Colonic mucosa (tissue), 4 donors: ENCODE results near the gene TIMM17B. TPM values are rescaled to one million over a fixed set of nuclear protein-coding genes. Genes with fewer than 3 reads are reported as not detected.

Experiments used
- DNase-seq: peaks from one replicate; pipeline ENCODE4 v3.0.0-alpha.2; 2020
- H3K27ac ChIP-seq: fragments of 200-600 bp; one replicate; pipeline ENCODE4 v1.8.0; 2021
- H3K27me3 ChIP-seq: fragments of 200-600 bp; one replicate; pipeline ENCODE4 v1.8.0; 2021
- H3K36me3 ChIP-seq: fragments of 200-600 bp; one replicate; pipeline ENCODE4 v1.8.0; 2021
- H3K4me1 ChIP-seq: fragments of 200-600 bp; one replicate; pipeline ENCODE4 v1.8.0; 2021; ENCODE audit warnings: mild to moderate bottlenecking
- H3K4me3 ChIP-seq: fragments of 200-600 bp; one replicate; pipeline ENCODE4 v1.8.0; 2021
- H3K9ac ChIP-seq, 2 donors: one replicate each; pipeline ENCODE4 v1.7.0; 2013; ENCODE audit warnings: control low read depth in 2 of 2, low read depth in 2 of 2, low read length in 2 of 2
- H3K9me3 ChIP-seq: fragments of 200-600 bp; one replicate; pipeline ENCODE4 v1.8.0; 2021
- CTCF ChIP-seq: fragments of 200-600 bp; IDR thresholded peaks from one replicate; pipeline ENCODE4 v1.8.0; 2022; ENCODE audit warnings: antibody characterized with exemption, mild to moderate bottlenecking
- intact Hi-C: fragments of 100-400 bp; cut with DNase I; formaldehyde crosslinking; loops from one replicate; pipeline ENCODE4 v1.14.1; 2022
- total RNA-seq, 2 donors: library from RNA; stranded (reverse); fragmentation: NEBNext Ultra II Directional in 1 of 2; extraction: Animal tissue kit (Norgen Biotek cat#: 25700) in 1 of 2; gene quantifications; one replicate each; pipeline ENCODE4 v1.2.1, GENCODE V29; 2021
- donor health status: healthy.
- donor health status: DM: no; HTN: no; CAD: no.
- donor health status: DM: no; HTN: no; CAD: no.

TIMM17B gene
- total RNA-seq, 2 donors from 2014 or later = 48.8 to 91.0 TPM

- Histone ChIP-seq H3K27me3 (no peaks in the 10 kb centered on the region), H3K9me3 (no peaks in the 10 kb centered on the region), H3K36me3 (no peaks in the 10 kb centered on the region), H3K9ac (no peak overlapping the region), H3K4me3 (no peak overlapping the region), H3K4me1 (no peaks in the 10 kb centered on the region), H3K27ac (no peak overlapping the region)
- intact Hi-C loops = no loop called here
- no peak for TF ChIP-seq CTCF
- no peak for DNase-seq
Observed at GRCh38 chrX:48934581-48935300, 37.2 kb upstream of the TIMM17B start.

GRCh38 chrX:48933757-48934156 lies 36.2 kb upstream of the TIMM17B start:
- Histone ChIP-seq H3K27ac (no peak overlapping the region), H3K9ac (no peak overlapping the region), H3K4me3 (no peak overlapping the region), H3K27me3 (no peaks in the 10 kb centered on the region), H3K9me3 (no peaks in the 10 kb centered on the region), H3K4me1 (no peaks in the 10 kb centered on the region), H3K36me3 (no peaks in the 10 kb centered on the region)
- no peak for DNase-seq
- intact Hi-C loops = no loop called here
- TF ChIP-seq CTCF = no peak

GRCh38 chrX:48927736-48928382 lies 30.3 kb upstream of the TIMM17B start:
- no peak for TF ChIP-seq CTCF
- Histone ChIP-seq H3K36me3 (no peaks in the 10 kb centered on the region), H3K9ac (no peak overlapping the region), H3K27me3 (no peaks in the 10 kb centered on the region), H3K27ac (no peak overlapping the region), H3K9me3 (no peaks in the 10 kb centered on the region), H3K4me1 (no peaks in the 10 kb centered on the region), H3K4me3 (no peak overlapping the region)
- DNase-seq = no peak
- intact Hi-C loops = no loop called here

- Histone ChIP-seq H3K27me3 (no peaks in the 10 kb centered on the region), H3K36me3 (no peaks in the 10 kb centered on the region), H3K4me1 (no peaks in the 10 kb centered on the region), H3K4me3 (no peak overlapping the region), H3K9me3 (no peaks in the 10 kb centered on the region), H3K9ac (no peak overlapping the region), H3K27ac (no peak overlapping the region)
- no peak for TF ChIP-seq CTCF
- no peak for DNase-seq
- intact Hi-C loops = no loop called here
Observed at GRCh38 chrX:48927123-48927522, 29.6 kb upstream of the TIMM17B start.

- no peak for DNase-seq
- Histone ChIP-seq H3K36me3 (no peaks in the 10 kb centered on the region), H3K9me3 (no peaks in the 10 kb centered on the region), H3K4me3 (no peak overlapping the region), H3K9ac (no peak overlapping the region), H3K27me3 (no peaks in the 10 kb centered on the region), H3K4me1 (no peaks in the 10 kb centered on the region), H3K27ac (no peak overlapping the region)
- no peak for TF ChIP-seq CTCF
- intact Hi-C loops = no loop called here
Observed at GRCh38 chrX:48924270-48924669, 26.7 kb upstream of the TIMM17B start.
